OCI-LY3 (cell line): Measurements from ENCODE around the gene UQCC5.

ENCODE experiments used
- CTCF ChIP-seq: fragments of 200-600, 300-600 bp; sonication (generic); IDR thresholded peaks from 2 replicates; pipeline ENCODE4 v1.5.1; 2014; ENCODE audit warnings: antibody characterized with exemption, low read length, low read depth
- EZH2phosphoT487 ChIP-seq: fragments of 200-600 bp; shearing (Covaris generic); IDR thresholded peaks from 2 replicates; pipeline ENCODE4 v1.6.1; 2018; ENCODE audit warnings: antibody characterized with exemption, mixed run types, low read depth

- TF ChIP-seq CTCF (no peak), EZH2phosphoT487 (no peak)
Measured at GRCh38 chr3:52502001-52502400, 34.4 kb upstream of the UQCC5 start.
